Activated naive CD4-positive, alpha-beta T cell treated with anti-CD3 and anti-CD28 coated beads for 36 hours (primary cell): ENCODE data around the gene AFF3. TPM values are rescaled to one million over a fixed set of nuclear protein-coding genes. Genes with fewer than 3 reads are reported as not detected.

Source experiments
- CTCF ChIA-PET: fragments of 350-600 bp; sonication (Branson Sonifier 250); formaldehyde crosslinking; loops from one replicate; lab custom pipeline; 2021; ENCODE audit warnings: antibody characterized with exemption; lab: Charles Lee
- DNase-seq: peaks from one replicate; pipeline ENCODE4 v3.0.0-alpha.2; 2020
- H3K27ac Mint-ChIP-seq: one replicate; pipeline ENCODE4 v1.8.0; 2021; ENCODE audit warnings: mild to moderate bottlenecking, mixed read lengths
- H3K27me3 Mint-ChIP-seq: one replicate; pipeline ENCODE4 v1.8.0; 2021; ENCODE audit warnings: low read depth, mixed read lengths
- H3K36me3 Mint-ChIP-seq: one replicate; pipeline ENCODE4 v1.8.0; 2021; ENCODE audit warnings: low read depth, mixed read lengths
- H3K4me1 Mint-ChIP-seq: one replicate; pipeline ENCODE4 v1.8.0; 2021; ENCODE audit warnings: low read depth, mixed read lengths
- H3K4me3 Mint-ChIP-seq: one replicate; pipeline ENCODE4 v1.8.0; 2021; ENCODE audit warnings: mild to moderate bottlenecking, moderate library complexity, mixed read lengths
- H3K9me3 Mint-ChIP-seq: one replicate; pipeline ENCODE4 v1.8.0; 2021; ENCODE audit warnings: mixed read lengths
- intact Hi-C: fragments of 100-400 bp; cut with micrococcal nuclease; formaldehyde crosslinking; loops from one replicate; pipeline ENCODE4 v1.15.1; 2023
- total RNA-seq, 2 experiments: library from RNA; stranded (reverse); gene quantifications; one replicate each; pipeline ENCODE4 v1.2.3, GENCODE V29; 2021

The AFF3 gene
- total RNA-seq, 2 experiments from 2014 or later = 1.5 to 2.1 TPM

DNA sequence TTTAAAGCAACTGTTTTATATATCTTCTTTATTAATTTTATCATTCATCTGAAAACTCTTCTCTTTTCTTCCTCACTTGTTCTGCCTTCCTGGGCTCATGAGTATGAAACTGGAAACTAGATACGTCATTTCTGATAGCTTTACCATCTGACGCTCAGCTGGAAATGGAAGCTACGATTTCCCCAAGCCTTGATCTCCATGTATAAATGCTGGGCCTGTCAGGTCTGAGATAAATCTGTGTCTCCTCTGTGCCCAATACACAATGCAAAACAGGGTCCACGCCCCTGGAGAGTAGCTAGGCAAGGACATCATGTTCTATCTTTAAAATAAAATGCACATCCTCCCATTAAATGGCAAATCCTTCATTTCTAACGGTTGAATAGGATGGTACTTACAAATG is 238.4 kb downstream of the AFF3 start:
- intact Hi-C loops = no loop called here

DNA sequence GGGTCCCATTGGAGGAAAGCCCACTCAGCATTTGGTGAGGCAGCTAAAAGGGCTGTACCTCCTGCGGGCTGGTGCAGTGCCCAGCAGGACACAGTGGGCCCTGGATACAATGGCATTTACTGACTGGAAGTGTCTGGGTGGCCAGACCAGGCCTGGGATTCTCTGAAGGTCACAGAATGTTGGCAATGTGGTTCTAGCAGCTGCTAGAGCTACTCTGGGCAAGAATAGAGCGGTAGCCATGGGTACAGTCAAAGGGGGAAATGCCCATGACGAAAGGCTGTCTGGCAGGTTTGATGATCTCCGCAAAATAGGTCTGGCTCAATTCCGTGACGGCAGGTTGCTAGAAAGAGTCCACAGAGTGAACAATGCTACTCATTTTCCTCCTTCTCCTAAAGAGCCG is 241.8 kb downstream of the AFF3 start:
- H3K27ac Mint-ChIP-seq = no peak overlapping the region

More for the DNA sequence above, 238.4 kb downstream of the AFF3 start:
- Mint-ChIP-seq H3K4me3 (no peak overlapping the region), H3K9me3 (no peaks in the 10 kb centered on the region), H3K4me1 (no peaks in the 10 kb centered on the region), H3K36me3 (no peaks in the 10 kb centered on the region), H3K27me3 (no peaks in the 10 kb centered on the region), H3K27ac (no peak overlapping the region)
- no peak for DNase-seq
- CTCF ChIA-PET = interaction anchor here (0.7 kb wide), 1 partner anchor 14 kb away, joined by 3 read pairs; no protein-coding TSS in a partner anchor

DNA sequence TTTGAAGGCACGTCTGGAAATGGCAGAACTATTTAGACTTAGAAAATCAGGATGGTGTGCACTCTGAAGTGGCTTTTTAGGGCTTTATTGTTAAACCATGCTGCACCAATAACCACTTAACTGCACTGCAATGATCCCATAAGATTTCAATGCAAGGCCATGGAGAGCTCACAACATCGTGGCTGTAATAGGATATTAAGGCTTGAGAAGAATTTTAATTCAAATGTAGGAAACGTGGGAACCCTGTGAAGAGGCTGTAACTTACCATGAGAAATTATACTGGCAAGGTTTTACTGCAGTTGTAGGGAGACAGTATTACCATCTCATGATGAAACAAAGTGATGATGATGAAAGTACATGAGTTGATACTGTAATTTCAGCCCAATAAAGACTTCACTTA is 242.5 kb downstream of the AFF3 start:
- CTCF ChIA-PET = interaction anchor here (1.1 kb wide), 1 partner anchor 20 kb away, joined by 3 read pairs; no protein-coding TSS in a partner anchor
- Mint-ChIP-seq H3K4me1 (no peaks in the 10 kb centered on the region), H3K9me3 (no peaks in the 10 kb centered on the region), H3K4me3 (no peak overlapping the region), H3K27ac (no peak overlapping the region), H3K27me3 (no peaks in the 10 kb centered on the region), H3K36me3 (no peaks in the 10 kb centered on the region)
- intact Hi-C loops = no loop called here
- no peak for DNase-seq

More for the DNA sequence above, 241.8 kb downstream of the AFF3 start:
- H3K9me3 Mint-ChIP-seq = no peaks in the 10 kb centered on the region
- no peak for DNase-seq
- intact Hi-C loops = no loop called here
- no peaks in the 10 kb centered on the region for H3K27me3 Mint-ChIP-seq
- no peak overlapping the region for H3K4me3 Mint-ChIP-seq
- H3K4me1 Mint-ChIP-seq = no peaks in the 10 kb centered on the region
- H3K36me3 Mint-ChIP-seq = no peaks in the 10 kb centered on the region
- CTCF ChIA-PET = interaction anchor here (1.1 kb wide), 1 partner anchor 20 kb away, joined by 3 read pairs; no protein-coding TSS in a partner anchor

DNA sequence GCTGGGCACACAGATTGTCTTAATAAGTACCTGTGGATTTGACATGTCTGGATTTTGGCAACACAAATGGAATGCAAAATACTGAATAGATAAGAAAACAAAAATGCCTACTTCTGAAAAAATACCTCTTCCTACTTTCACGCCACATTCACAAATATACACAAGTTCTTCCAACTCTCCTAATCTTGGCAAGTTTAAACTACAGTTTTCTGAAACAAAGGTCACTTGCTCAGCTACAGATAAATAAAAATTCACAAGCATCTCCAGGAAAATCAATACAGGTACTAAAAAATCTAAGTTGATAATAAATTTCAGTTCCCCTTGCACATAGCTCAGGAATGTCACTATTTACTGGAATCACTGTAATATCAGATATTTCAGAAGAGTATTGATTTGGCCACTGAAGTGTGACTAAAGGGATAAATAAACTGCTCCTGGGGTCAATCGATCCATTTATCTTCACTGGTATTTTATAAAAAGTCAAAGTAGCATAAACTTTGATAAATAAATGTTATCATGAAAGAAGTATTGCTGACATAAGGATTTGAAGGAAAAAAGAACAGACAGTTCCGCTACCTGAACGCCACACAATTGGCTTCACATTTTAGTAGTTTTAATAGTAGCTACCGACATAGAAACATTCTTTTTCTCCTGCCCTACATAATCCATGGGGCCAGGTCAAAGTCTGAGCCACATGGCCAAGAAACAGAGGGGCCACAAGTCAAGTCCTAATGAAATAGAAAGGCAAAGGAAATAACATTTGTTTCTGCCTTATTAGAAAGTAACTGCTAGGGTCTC is 243.1 kb downstream of the AFF3 start:
- Mint-ChIP-seq H3K27ac (no peak overlapping the region), H3K36me3 (no peaks in the 10 kb centered on the region)

DNA sequence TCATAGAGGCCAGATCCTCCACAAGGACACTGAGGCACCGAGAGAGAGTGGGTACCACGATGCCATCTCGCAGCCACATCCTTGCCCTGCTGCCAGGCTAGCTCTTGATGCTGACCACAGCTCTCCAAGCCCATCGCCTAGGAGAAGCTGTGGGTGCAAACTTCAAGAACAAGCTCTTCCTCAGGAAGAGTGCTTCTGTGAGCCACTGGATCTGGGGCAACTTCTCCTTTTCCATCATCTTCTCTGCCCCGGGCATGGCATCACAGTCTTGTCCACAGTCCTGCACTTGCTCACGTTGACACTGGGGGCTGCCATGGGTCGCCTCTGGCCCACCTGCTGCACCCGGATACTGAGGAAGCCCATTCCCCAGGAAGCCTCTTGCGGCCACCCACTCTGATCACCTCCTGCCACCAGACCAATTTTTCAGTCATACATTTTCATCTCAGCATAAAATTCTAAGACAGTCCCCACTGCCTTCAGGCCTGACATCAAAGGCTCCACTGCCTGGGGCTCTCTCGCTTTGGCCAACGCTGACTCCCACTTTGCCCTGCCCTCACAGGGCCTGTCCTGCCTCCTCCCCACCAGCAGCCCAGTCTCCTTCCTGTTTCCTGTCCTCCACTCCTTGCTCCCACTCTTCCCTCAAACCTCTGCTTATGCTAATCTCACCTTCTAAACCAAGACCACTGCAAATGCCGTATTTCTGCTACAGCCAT is 243.9 kb downstream of the AFF3 start:
- Mint-ChIP-seq H3K27ac (no peak overlapping the region), H3K36me3 (no peaks in the 10 kb centered on the region), H3K4me3 (no peak overlapping the region), H3K4me1 (no peaks in the 10 kb centered on the region), H3K9me3 (no peaks in the 10 kb centered on the region), H3K27me3 (no peaks in the 10 kb centered on the region)
- intact Hi-C loops = no loop called here
- DNase-seq = no peak
- CTCF ChIA-PET = no interaction called here

More for the DNA sequence above, 243.1 kb downstream of the AFF3 start:
- CTCF ChIA-PET = no interaction called here
- Mint-ChIP-seq H3K4me3 (no peak overlapping the region), H3K4me1 (no peaks in the 10 kb centered on the region), H3K27me3 (no peaks in the 10 kb centered on the region), H3K9me3 (no peaks in the 10 kb centered on the region)
- intact Hi-C loops = no loop called here
- DNase-seq = no peak

DNA sequence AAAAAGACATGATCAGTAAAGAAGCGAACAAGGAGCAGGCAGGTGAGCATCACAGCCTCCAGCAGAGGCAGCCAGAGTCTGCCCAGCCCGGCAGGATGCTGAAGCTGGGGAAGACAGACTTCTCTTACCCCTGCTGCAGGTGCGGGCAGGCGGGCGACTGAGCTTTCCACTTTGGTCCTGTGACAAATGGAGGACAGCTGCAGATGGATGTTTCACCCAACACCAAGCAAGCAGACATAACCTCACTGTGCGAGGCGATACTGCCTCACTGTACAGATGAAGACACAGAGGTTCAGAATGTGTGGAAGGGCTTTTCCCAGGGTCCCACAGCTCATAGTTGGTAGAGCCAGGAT is 251.0 kb downstream of the AFF3 start:
- no peaks in the 10 kb centered on the region for H3K27me3 Mint-ChIP-seq
- no peaks in the 10 kb centered on the region for H3K4me1 Mint-ChIP-seq
- H3K4me3 Mint-ChIP-seq = no peak overlapping the region

DNA sequence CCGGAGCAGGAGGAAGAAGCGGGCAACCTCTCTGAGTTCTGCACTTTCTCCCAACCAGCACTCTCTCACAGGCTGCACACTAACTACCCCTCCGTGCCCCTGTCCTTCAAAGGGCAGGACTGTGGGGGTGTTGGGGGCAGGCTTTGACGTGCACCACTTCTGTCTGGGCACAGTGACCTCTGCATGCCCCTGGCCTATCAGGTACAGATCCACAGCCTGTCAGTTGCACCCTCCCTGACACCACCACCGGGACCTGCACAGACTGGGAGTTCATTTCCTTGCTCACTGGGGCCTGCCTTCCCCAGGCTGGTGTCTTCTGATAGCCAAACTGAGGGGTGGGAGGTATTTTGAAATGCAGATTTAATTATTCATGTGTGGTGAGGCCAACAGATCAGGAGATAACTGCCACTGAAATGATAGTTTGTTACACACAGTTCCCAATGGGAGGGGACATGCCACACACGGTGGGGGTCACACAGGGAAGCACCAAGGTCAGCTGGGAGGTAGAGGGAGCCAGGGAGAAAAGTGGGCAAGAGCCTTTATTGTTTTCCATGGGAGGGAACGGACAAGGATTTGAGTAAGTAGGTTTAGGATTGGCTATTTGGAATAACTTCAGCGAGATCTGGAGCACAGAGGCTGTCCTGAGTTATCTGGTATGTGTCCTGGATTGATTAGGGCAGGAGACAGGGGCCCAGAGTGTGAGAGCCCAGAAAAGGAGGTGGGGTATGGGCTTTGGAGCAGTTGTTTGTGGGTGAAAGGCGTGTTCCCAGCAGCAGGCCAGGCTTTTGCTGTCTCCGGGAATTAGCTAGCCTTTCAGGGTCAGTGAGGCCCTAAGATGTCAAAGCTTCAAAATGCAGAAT is 251.6 kb downstream of the AFF3 start:
- intact Hi-C loops = no loop called here
- H3K27ac Mint-ChIP-seq = no peak overlapping the region
- H3K9me3 Mint-ChIP-seq = no peaks in the 10 kb centered on the region
- DNase-seq = no peak
- H3K4me3 Mint-ChIP-seq = no peak overlapping the region
- no peaks in the 10 kb centered on the region for H3K4me1 Mint-ChIP-seq
- CTCF ChIA-PET = interaction anchor here (0.6 kb wide), 1 partner anchor 13 kb away, joined by 3 read pairs; no protein-coding TSS in a partner anchor
- no peaks in the 10 kb centered on the region for H3K27me3 Mint-ChIP-seq
- no peaks in the 10 kb centered on the region for H3K36me3 Mint-ChIP-seq

More for the DNA sequence above, 251.0 kb downstream of the AFF3 start:
- intact Hi-C loops = no loop called here
- CTCF ChIA-PET = interaction anchor here (0.7 kb wide), 1 partner anchor 88 kb away, joined by 5 read pairs; no protein-coding TSS in a partner anchor
- Mint-ChIP-seq H3K9me3 (no peaks in the 10 kb centered on the region), H3K27ac (no peak overlapping the region), H3K36me3 (no peaks in the 10 kb centered on the region)
- DNase-seq = no peak

DNA sequence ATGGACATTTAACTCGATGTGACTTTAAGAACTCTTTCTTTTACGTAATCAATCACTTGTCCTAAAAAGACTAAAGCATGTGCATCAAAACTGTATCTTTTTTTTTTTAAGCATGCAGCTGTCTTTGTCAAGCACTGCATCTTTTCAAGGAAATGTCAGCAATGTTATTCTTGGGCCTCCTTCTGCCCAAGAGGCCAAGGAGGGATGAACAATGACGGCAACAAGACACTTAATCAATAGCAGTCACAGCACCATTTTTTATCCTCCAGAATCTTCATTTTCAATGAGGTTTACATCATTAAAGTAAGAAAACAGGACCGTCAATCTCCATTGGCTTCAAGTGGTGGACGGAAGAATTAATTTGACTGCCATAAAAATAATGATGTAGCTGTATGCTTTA is 253.8 kb downstream of the AFF3 start:
- Mint-ChIP-seq H3K4me3 (no peak overlapping the region), H3K27me3 (no peaks in the 10 kb centered on the region), H3K27ac (no peak overlapping the region), H3K36me3 (no peaks in the 10 kb centered on the region), H3K4me1 (no peaks in the 10 kb centered on the region), H3K9me3 (no peaks in the 10 kb centered on the region)
- no peak for DNase-seq
- intact Hi-C loops = no loop called here
- CTCF ChIA-PET = no interaction called here

DNA sequence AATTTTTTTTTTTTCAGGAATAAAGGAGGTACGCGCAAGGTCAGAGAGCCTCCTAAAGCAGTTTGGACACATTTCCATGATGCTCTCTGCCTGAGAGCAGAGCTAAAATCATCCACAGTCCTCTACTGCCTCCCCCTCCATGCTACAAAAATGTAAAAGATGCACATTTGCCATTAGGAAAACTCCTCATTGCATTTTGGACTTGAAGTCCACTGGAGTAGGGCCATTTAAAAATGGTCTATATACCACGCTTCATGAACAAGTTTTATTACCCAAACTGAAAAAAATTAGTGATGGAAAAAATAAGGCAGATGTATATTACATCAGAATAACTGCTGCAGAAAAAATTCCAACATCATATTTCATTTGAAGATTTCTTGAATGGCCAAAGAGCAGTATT is 256.0 kb downstream of the AFF3 start:
- intact Hi-C loops = no loop called here
- CTCF ChIA-PET = no interaction called here
- Mint-ChIP-seq H3K27me3 (no peaks in the 10 kb centered on the region), H3K27ac (no peak overlapping the region), H3K4me3 (no peak overlapping the region), H3K9me3 (no peaks in the 10 kb centered on the region), H3K4me1 (no peaks in the 10 kb centered on the region), H3K36me3 (no peaks in the 10 kb centered on the region)
- no peak for DNase-seq

DNA sequence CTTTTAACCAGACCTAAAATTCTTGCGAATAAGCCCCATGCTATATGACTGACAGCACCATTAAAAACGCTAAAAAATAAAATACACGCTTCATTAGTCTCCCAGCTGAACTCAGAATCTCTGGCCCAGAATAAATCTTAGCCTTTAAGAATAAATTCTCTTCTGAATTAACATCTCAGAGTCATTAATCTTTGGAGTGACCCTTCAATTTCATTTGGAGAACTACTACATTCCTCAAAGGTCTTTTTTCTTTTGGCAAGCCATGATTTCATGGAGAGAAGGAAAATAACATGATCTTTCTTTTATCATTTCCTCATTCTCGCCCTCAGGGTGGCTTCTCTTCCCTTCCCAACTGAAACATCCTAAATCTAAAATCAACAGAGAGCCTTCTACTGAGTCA is 259.0 kb downstream of the AFF3 start:
- no peak for DNase-seq
- CTCF ChIA-PET = no interaction called here

DNA sequence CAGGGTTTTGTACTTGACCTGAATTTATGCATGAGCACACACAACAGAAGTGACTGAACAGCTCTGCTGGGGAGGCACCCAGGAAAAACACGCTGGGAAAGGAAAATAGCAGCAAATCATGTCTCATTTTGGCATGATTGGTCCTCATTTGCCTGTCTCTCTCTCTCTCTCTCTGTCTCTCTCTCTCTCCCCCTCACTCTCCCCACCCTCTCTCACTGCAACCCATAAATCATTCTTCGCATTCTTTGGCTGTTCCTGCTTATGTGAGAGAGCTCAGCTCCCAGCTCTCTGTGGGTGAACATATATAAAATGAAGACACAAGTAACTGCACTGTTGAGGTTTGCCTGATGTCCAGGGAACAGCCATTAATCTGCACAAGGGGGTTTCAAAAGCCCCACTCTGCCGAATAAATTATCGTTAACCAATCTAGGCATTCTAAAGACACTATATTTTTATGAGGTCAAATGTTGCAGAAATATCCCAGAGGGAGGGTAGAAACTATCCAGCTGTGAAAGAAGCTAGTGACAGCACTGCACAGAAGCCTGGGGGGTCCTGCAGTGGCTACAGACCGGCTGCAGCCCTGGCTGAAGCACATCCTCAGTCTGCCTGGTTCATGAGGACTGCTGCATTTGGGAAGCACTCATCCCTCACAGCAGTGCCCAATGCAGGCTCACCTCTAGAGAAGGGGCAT is 260.3 kb downstream of the AFF3 start:
- no peaks in the 10 kb centered on the region for H3K36me3 Mint-ChIP-seq
- intact Hi-C loops = no loop called here
- H3K27ac Mint-ChIP-seq = no peak overlapping the region
- CTCF ChIA-PET = no interaction called here
- H3K4me3 Mint-ChIP-seq = no peak overlapping the region
- H3K4me1 Mint-ChIP-seq = no peaks in the 10 kb centered on the region
- no peak for DNase-seq
- no peaks in the 10 kb centered on the region for H3K27me3 Mint-ChIP-seq
- no peaks in the 10 kb centered on the region for H3K9me3 Mint-ChIP-seq

More for the DNA sequence above, 259.0 kb downstream of the AFF3 start:
- Mint-ChIP-seq H3K4me1 (no peaks in the 10 kb centered on the region), H3K27me3 (no peaks in the 10 kb centered on the region), H3K27ac (no peak overlapping the region), H3K9me3 (no peaks in the 10 kb centered on the region), H3K36me3 (no peaks in the 10 kb centered on the region), H3K4me3 (no peak overlapping the region)
- intact Hi-C loops = no loop called here

DNA sequence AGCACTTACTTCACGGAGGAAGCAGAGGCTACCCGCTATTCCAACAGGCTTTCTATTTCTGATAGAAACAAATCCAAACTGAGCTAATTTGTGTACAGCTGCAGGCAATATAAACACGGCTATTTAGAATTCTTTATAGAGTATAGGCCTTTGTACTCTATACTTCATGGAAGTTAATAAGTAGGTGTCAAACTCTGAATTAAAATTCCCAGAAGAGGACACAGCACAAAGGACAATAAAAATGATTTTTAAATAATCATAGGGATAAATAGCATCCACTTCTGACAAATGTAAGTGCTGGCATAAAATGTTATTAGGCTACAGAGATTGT is 261.5 kb downstream of the AFF3 start:
- intact Hi-C loops = no loop called here
- no peaks in the 10 kb centered on the region for H3K36me3 Mint-ChIP-seq
- no peaks in the 10 kb centered on the region for H3K4me1 Mint-ChIP-seq
- H3K4me3 Mint-ChIP-seq = no peak overlapping the region
- no peak overlapping the region for H3K27ac Mint-ChIP-seq
- no peaks in the 10 kb centered on the region for H3K27me3 Mint-ChIP-seq
- no peaks in the 10 kb centered on the region for H3K9me3 Mint-ChIP-seq
- no peak for DNase-seq
- CTCF ChIA-PET = no interaction called here
